ENCODE measurements around the gene MDP1. TPM values are rescaled to one million over a fixed set of nuclear protein-coding genes. Genes with fewer than 3 reads are reported as not detected.
A peak's percentile ranks its signal among the peaks of the same experiment; 100 is the strongest.
"Not testable (repeated sequence)": the region's sequence is repeated elsewhere in the genome, so short reads cannot be mapped to it uniquely, and the experiment has no call there.

The MDP1 gene
- total RNA-seq, 4 donors from 2014 or later = 11.1 to 17.5 (median 14.4) TPM

DNA sequence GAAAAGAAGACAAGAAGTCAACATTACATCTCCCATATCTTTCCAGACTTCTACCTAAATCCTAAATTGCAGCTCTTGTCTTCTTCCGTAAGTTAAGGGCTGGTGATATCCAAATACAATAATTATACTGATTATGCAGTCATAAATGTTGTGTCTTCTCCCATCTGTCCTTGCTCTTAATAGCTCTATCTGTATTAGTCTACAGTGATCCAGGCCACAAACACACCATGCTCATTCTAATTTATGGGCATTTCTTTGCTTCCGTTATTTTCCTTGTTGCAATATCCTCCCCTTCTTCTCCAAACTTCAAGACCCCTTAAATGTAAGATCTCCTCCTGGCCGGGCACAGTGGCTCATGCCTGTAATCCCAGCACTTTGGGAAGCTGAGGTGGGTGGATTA, 3.7 kb upstream of the MDP1 start:
- H3K9me3 ChIP-seq = no peaks in the 10 kb centered on the region
- H3K27me3 ChIP-seq = no peaks in the 10 kb centered on the region
- 52% methylated on average over 3 of the region's 3 CpGs for WGBS
- TF ChIP-seq POLR2AphosphoS5 (IDR thresholded peaks at IDR 0.05) (no peak), EP300 (IDR thresholded peaks at IDR 0.05) (no peak), POLR2A (IDR thresholded peaks at IDR 0.05; ENCODE audit: low read depth) (no peak)
- TF ChIP-seq, protein P1, sequence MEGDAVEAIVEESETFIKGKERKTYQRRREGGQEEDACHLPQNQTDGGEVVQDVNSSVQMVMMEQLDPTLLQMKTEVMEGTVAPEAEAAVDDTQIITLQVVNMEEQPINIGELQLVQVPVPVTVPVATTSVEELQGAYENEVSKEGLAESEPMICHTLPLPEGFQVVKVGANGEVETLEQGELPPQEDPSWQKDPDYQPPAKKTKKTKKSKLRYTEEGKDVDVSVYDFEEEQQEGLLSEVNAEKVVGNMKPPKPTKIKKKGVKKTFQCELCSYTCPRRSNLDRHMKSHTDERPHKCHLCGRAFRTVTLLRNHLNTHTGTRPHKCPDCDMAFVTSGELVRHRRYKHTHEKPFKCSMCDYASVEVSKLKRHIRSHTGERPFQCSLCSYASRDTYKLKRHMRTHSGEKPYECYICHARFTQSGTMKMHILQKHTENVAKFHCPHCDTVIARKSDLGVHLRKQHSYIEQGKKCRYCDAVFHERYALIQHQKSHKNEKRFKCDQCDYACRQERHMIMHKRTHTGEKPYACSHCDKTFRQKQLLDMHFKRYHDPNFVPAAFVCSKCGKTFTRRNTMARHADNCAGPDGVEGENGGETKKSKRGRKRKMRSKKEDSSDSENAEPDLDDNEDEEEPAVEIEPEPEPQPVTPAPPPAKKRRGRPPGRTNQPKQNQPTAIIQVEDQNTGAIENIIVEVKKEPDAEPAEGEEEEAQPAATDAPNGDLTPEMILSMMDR (IDR thresholded peaks at IDR 0.05) = no peak
- DNase-seq (ENCODE audit: extremely low spot score) = no peak
- H3K36me3 ChIP-seq = peaks cover 0 to 20% (median 11%) of the 10 kb centered on the region in 4 donors
- H3K27ac ChIP-seq (replicated peaks in 1 of 4) = no peak overlapping the region
- peaks cover 13 to 20% (median 15%) of the 10 kb centered on the region in 4 donors for H3K4me1 ChIP-seq
- intact Hi-C loops (cut with DNase I) = no loop called here
- no peak overlapping the region for H3K4me3 ChIP-seq

DNA sequence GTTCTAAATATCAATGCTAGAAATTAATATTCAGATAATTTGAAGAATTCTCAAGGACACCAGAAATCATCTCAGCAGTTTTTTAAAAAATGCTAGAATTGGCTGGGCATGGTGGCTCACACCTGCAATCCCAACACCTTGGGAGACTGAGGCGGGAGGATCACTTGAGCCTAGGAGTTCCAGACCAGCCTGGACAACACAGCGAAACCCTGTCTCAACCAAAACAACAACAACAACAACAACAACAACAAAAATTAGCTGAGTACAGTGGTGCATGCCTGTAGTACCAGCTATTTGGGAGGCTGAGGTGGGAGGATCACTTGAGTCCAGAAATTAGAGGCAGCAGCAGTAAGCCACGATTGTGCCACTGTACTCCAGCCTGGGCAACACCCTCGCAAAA, 3.2 kb upstream of the MDP1 start:
- Histone ChIP-seq H3K36me3 (peaks cover 0 to 20% (median 11%) of the 10 kb centered on the region in 4 donors), H3K27ac (replicated peaks in 1 of 4) (no peak overlapping the region), H3K27me3 (no peaks in the 10 kb centered on the region), H3K4me1 (peaks cover 14 to 23% (median 19%) of the 10 kb centered on the region in 4 donors), H3K9me3 (no peaks in the 10 kb centered on the region), H3K4me3 (no peak overlapping the region)
- intact Hi-C loops (cut with DNase I) = no loop called here
- WGBS = 92% methylated on average over 4 of the region's 4 CpGs
- DNase-seq (ENCODE audit: extremely low spot score) = no peak
- TF ChIP-seq POLR2A (IDR thresholded peaks at IDR 0.05; ENCODE audit: low read depth) = no peak
- TF ChIP-seq, protein P1 (IDR thresholded peaks at IDR 0.05) = no peak
- no peak for TF ChIP-seq EP300 (IDR thresholded peaks at IDR 0.05)
- TF ChIP-seq POLR2AphosphoS5 (IDR thresholded peaks at IDR 0.05) = no peak

DNA sequence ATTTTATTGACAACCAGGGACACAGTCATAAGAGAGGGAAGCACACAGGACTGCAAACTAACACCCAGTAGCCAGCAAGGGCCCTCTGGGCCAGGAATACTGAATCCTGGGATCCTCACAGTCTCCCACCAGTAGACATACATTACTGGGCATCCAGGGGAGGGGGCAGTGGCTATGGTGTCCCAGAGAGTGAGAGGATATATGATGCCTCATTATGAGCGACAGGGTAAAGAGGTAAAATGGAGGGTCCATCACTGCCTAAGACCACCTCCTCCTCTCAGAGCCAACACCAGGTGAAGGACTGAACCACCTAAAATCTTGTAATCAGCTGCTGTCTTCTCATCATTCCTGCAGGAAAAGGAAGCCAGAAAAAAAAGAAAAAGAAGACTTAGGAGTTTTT, 1.0 kb upstream of the MDP1 start:
- H3K4me3 ChIP-seq; DNase-seq (ENCODE audit: extremely low spot score); H3K9me3 ChIP-seq; H3K27me3 ChIP-seq; intact Hi-C loops (cut with DNase I): not testable (repeated sequence)
- 84% methylated on average over 1 of the region's 1 CpG for WGBS
- Histone ChIP-seq H3K36me3 (peaks cover 0 to 20% (median 11%) of the 10 kb centered on the region in 4 donors), H3K27ac (replicated peaks in 1 of 4) (peak overlapping the region in 2 of 4 donors; percentile 97 to 99), H3K4me1 (peaks cover 26 to 36% (median 35%) of the 10 kb centered on the region in 4 donors)

DNA sequence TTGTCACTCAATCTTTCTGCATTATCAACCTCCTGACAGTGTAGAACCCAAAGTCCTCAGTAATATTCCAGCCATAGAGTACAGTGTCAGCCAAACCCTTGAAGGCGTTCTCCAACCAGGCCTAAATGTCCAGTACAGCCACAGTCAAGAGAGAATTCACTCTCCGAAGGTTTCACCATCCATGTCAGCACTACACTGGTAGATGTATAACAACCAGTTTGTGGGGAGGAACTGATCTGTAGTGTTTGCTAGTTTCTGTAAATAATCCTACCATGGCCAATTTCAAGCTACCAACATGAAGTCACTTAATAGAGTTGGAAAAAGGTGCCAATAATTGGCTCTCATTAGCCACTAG, 456 bp upstream of the MDP1 start:
- 78% methylated on average over 2 of the region's 2 CpGs for WGBS
- no peaks in the 10 kb centered on the region for H3K9me3 ChIP-seq
- peaks cover 26 to 42% (median 40%) of the 10 kb centered on the region in 4 donors for H3K4me1 ChIP-seq
- peak overlapping the region; percentile 63 to 78 (median 73) for H3K4me3 ChIP-seq
- no peak for DNase-seq (ENCODE audit: extremely low spot score)
- no peak for TF ChIP-seq POLR2AphosphoS5 (IDR thresholded peaks at IDR 0.05)
- no peak for TF ChIP-seq POLR2A (IDR thresholded peaks at IDR 0.05; ENCODE audit: low read depth)
- TF ChIP-seq, protein P1 (IDR thresholded peaks at IDR 0.05) = no peak
- no peak for TF ChIP-seq EP300 (IDR thresholded peaks at IDR 0.05)
- intact Hi-C loops (cut with DNase I) = no loop called here
- H3K27me3 ChIP-seq = peaks cover 0 to 6% (median 0%) of the 10 kb centered on the region in 4 donors
- peaks cover 0 to 22% (median 14%) of the 10 kb centered on the region in 4 donors for H3K36me3 ChIP-seq
- peak overlapping the region; percentile 92 to 99 (median 96) for H3K27ac ChIP-seq (replicated peaks in 1 of 4)

DNA sequence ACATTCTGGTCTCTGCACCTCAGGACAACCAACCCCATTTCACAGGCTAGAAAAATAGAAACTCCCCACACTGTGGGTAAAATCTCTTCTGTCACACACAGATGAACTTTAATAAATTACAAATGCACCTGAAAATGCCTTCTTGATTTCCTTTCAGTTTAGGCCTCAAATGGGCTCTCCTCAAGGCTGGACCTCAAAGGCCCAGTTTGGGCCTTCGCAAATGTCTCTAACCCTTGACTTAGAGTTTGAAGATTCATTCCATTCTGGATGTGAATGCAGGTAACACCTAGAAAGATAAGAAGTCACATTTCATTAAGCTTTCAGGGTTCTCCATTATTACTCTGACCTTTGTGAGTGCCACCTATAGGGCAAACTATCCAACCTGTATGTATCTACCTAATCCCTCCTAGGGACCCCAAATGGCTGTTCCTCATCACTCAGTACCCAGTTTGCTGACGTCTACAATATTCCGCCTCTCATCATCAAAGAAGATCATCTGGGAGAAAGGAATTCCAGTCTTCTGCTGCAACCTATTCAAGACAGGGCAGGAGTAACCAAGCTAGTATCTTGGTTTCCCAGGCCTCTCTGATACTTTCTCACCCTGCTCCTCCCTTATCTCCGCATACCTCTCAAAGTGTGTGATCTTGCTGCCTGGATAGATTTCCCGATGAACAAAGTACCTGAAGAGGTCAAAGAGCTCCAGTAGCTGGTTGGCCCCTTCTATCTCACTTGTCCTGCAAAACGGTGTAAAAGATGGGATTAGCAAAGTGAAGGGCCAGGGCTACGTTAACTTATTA, 1.8 kb downstream of the MDP1 start:
- 92% methylated on average over 7 of the region's 7 CpGs for WGBS
- intact Hi-C loops (cut with DNase I) = loop anchor here (2.0 kb wide), 1 partner anchor 19 kb away; the partner anchor contains the start of gene TM9SF1

More for the DNA sequence above, 1.8 kb downstream of the MDP1 start:
- H3K4me3 ChIP-seq = peak overlapping the region; percentile 75 to 97 (median 81)
- H3K9me3 ChIP-seq = no peaks in the 10 kb centered on the region
- H3K4me1 ChIP-seq = peaks cover 26 to 56% (median 43%) of the 10 kb centered on the region in 4 donors
- DNase-seq (ENCODE audit: extremely low spot score) = no peak
- H3K27me3 ChIP-seq = peaks cover 0 to 6% (median 0%) of the 10 kb centered on the region in 4 donors
- H3K36me3 ChIP-seq = peaks cover 11 to 45% (median 36%) of the 10 kb centered on the region in 4 donors
- TF ChIP-seq, protein P1 (IDR thresholded peaks at IDR 0.05) = no peak
- no peak for TF ChIP-seq POLR2A (IDR thresholded peaks at IDR 0.05; ENCODE audit: low read depth)
- TF ChIP-seq POLR2AphosphoS5 (IDR thresholded peaks at IDR 0.05) = no peak
- TF ChIP-seq EP300 (IDR thresholded peaks at IDR 0.05) = no peak
- H3K27ac ChIP-seq (replicated peaks in 1 of 4) = peak overlapping the region; percentile 92 to 99 (median 96)
